HG03139 (cell line): ENCODE data around the gene MEIS2.

Source experiments
- ATAC-seq: cut with Tn5 transposase; IDR thresholded peaks from one replicate; pipeline ENCODE4 v1.9.1; 2021; ENCODE audit not compliant: unreplicated experiment

Gene MEIS2

GRCh38 chr15:36904715-36905114, 195.6 kb downstream of the MEIS2 start:
- no peak for ATAC-seq

- ATAC-seq: no peak
These were observed 196.3 kb downstream of the MEIS2 start for GRCh38 chr15:36903922-36904556.

- ATAC-seq: no peak
These were observed 197.2 kb downstream of the MEIS2 start for GRCh38 chr15:36903195-36903594.

GRCh38 chr15:36901012-36901411, 199.3 kb downstream of the MEIS2 start:
- ATAC-seq: no peak

GRCh38 chr15:36899696-36900095, 200.7 kb downstream of the MEIS2 start:
- no peak for ATAC-seq

- no peak for ATAC-seq
These were observed 201.7 kb downstream of the MEIS2 start for GRCh38 chr15:36898536-36899126.

- ATAC-seq: no peak
These were observed 202.5 kb downstream of the MEIS2 start for GRCh38 chr15:36897834-36898233.

- ATAC-seq: no peak
These were observed 203.4 kb downstream of the MEIS2 start for GRCh38 chr15:36896949-36897348.

GRCh38 chr15:36894075-36894474, 206.3 kb downstream of the MEIS2 start:
- ATAC-seq: no peak

GRCh38 chr15:36893276-36893675, 207.1 kb downstream of the MEIS2 start:
- ATAC-seq: no peak

- ATAC-seq: no peak
These were observed 212.0 kb downstream of the MEIS2 start for GRCh38 chr15:36888011-36888992.

- ATAC-seq: no peak
These were observed 213.0 kb downstream of the MEIS2 start for GRCh38 chr15:36887214-36887961.

- ATAC-seq: no peak
These were observed 213.6 kb downstream of the MEIS2 start for GRCh38 chr15:36886701-36887100.

GRCh38 chr15:36886191-36886590, 214.2 kb downstream of the MEIS2 start:
- ATAC-seq: no peak

GRCh38 chr15:36885771-36886170, 214.6 kb downstream of the MEIS2 start:
- ATAC-seq: no peak

GRCh38 chr15:36884936-36885635, 215.3 kb downstream of the MEIS2 start:
- no peak for ATAC-seq

- ATAC-seq: no peak
These were observed 215.9 kb downstream of the MEIS2 start for GRCh38 chr15:36884518-36884875.

GRCh38 chr15:36883713-36884517, 216.4 kb downstream of the MEIS2 start:
- ATAC-seq: peak; percentile 64

- ATAC-seq: no peak
These were observed 217.7 kb downstream of the MEIS2 start for GRCh38 chr15:36882487-36883131.
